ENCODE data around the gene FBXO36.

FBXO36 gene

DNA sequence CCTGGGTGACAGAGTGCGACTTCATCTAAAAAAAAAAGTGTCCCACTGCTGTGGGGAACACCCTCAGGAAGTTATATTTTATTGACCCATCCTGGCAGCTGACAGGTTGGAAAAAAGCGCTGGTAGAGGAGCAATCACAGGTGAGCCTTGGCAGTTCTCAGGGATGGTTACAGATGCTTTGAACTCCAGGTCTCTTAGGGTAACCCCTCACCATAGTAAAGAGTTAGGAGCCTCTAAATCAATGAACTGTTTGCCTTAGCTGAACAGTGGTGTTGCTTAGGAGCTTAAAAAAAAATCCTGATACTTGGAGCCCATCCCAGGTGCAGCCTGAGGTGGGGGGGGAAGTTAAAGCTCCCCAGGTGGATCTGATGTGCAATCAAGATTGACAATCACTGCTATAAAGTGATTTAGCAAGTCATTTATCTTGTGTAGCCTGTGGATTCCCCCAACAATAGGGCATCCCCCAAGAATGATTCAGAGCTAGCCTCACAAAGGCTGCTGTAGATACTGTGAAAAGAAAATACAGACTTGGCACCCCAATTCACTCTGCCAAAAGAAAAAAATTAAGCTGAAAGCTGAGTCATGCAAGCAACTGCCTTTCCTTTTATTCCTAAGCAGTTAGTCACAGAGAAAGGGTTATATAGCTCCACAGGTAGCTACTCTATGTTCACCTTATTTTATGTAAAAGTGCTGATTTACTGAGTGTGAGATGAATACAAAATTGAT lies 131.6 kb downstream of the FBXO36 start:
- DNase-seq: no peak

DNA sequence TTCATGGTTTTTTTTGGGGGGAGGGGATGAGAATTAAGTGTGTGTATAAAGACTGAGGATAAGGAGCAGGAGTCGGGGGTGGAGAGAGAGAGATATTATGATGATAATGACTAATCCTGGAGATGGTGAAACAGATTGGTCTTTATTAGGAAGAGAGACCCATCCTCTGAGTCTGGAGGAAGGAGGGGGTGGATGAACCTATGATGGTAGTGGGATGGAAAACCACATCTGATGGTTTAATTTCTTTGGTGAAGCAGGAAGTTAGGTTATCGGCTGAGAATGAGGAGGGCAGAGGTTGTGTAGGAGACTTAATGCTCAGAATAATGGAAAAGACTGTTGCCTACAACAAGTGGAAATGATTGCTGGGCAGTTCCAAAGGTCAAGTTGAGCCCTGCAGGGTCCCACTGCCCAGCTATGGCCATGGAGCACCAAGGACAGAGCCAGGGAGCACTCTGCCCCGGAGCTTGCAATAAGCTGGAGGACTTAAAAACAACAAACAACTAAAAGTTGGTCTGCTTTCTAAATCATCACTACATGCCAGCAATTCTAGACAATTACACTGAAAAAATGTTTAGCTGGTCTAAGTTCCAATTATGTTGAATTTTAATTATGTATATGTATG lies 138.5 kb downstream of the FBXO36 start:
- no peak for DNase-seq

All from NCI-H2081 treated with DMSO at 0.1 percent for 48 hours (cell line).